H1 (cell line): ENCODE data around the gene ATP7B. TPM values are rescaled to one million over a fixed set of nuclear protein-coding genes. Genes with fewer than 3 reads are reported as not detected.

Experiments used
- CTCF ChIA-PET: fragments of 300-600 bp; sonication (Branson Sonifier 250); formaldehyde crosslinking; loops from one replicate; lab custom pipeline; 2021; ENCODE audit not compliant: partially characterized antibody; lab: Charles Lee
- POLR2A ChIA-PET: fragments of 300-600 bp; sonication (Branson Sonifier 250); formaldehyde crosslinking; loops from one replicate; lab custom pipeline; 2021; ENCODE audit warnings: inconsistent platforms; ENCODE audit not compliant: partially characterized antibody; lab: Charles Lee
- DNase-seq, 2 experiments: peaks; one replicate each; pipeline versions ENCODE4 v3.0.0 to v3.0.0-alpha.2; 2010 to 2022; ENCODE audit warnings: low spot score in 2 of 2, low read depth in 1 of 2, mixed read lengths in 1 of 2
- FAIRE-seq: peaks from 2 replicates; lab custom pipeline; 2011; peaks lifted over from hg19 to GRCh38; lab: Jason Lieb, UNC
- H2AFZ ChIP-seq: 2 replicates; pipeline ENCODE4 v1.8.1; 2012; ENCODE audit warnings: low read length, inconsistent platforms
- H2AK5ac ChIP-seq: 2 replicates; pipeline ENCODE4 v1.6.1; 2013; ENCODE audit warnings: low read depth, low read length
- H2BK120ac ChIP-seq: replicated peaks from 2 replicates; pipeline ENCODE3; 2013; ENCODE audit warnings: low read depth, low read length, inconsistent platforms
- H2BK12ac ChIP-seq: 2 replicates; pipeline ENCODE4 v1.6.1; 2013; ENCODE audit warnings: low read depth, low read length
- H2BK15ac ChIP-seq: 2 replicates; pipeline ENCODE4 v1.6.1; 2013; ENCODE audit warnings: low read length
- H2BK20ac ChIP-seq: 2 replicates; pipeline ENCODE4 v1.6.1; 2013; ENCODE audit warnings: low read length
- H2BK5ac ChIP-seq: 2 replicates; pipeline ENCODE4 v1.6.1; 2013; ENCODE audit warnings: low read depth, low read length
- H3K14ac ChIP-seq: 2 replicates; pipeline ENCODE4 v1.6.1; 2013; ENCODE audit warnings: inconsistent platforms; ENCODE audit not compliant: insufficient read length
- H3K18ac ChIP-seq: 2 replicates; pipeline ENCODE4 v1.6.1; 2013; ENCODE audit warnings: low read length; ENCODE audit errors: extremely low read depth
- H3K23ac ChIP-seq: 2 replicates; pipeline ENCODE4 v1.6.1; 2013; ENCODE audit warnings: inconsistent platforms; ENCODE audit not compliant: insufficient read length
- H3K23me2 ChIP-seq: 2 replicates; pipeline ENCODE4 v1.6.1; 2013; ENCODE audit warnings: low read depth, low read length
- H3K27ac ChIP-seq: 2 replicates; pipeline ENCODE4 v1.6.1; 2011; ENCODE audit warnings: low read depth, low read length, inconsistent platforms
- H3K27me3 ChIP-seq, 4 experiments: replicated peaks in 1 of 4; 1 replicate in 1 of 4; 2 replicates in 3 of 4; pipeline versions ENCODE4 v1.6.1 to v1.8.1; 2011 to 2013; ENCODE audit warnings: low read length in 3 of 4, mild to moderate bottlenecking in 3 of 4, inconsistent platforms in 2 of 4, mixed read lengths in 2 of 4, moderate library complexity in 1 of 4; ENCODE audit not compliant: control insufficient read depth in 3 of 4, insufficient read depth in 3 of 4; ENCODE audit errors: extremely low read depth in 1 of 4
- H3K36me3 ChIP-seq, 4 experiments: 2 replicates each; pipeline versions ENCODE4 v1.6.1 to v1.8.1; 2011 to 2013; ENCODE audit warnings: mild to moderate bottlenecking in 4 of 4, low read length in 3 of 4, moderate library complexity in 2 of 4, control low read depth in 1 of 4, inconsistent platforms in 1 of 4; ENCODE audit not compliant: insufficient read depth in 4 of 4, control insufficient read depth in 2 of 4
- H3K4ac ChIP-seq: replicated peaks from 2 replicates; pipeline ENCODE3; 2013; ENCODE audit warnings: low read length, low read depth, mixed read lengths, inconsistent platforms; ENCODE audit not compliant: insufficient read length
- H3K4me1 ChIP-seq, 4 experiments: replicated peaks in 1 of 4; 1 replicate in 1 of 4; 2 replicates in 3 of 4; pipeline versions ENCODE4 v1.6.1 to v1.8.1; 2011 to 2013; ENCODE audit warnings: low read length in 3 of 4, inconsistent platforms in 2 of 4, mixed read lengths in 1 of 4; ENCODE audit not compliant: insufficient read depth in 4 of 4, control insufficient read depth in 3 of 4
- H3K4me2 ChIP-seq, 2 experiments: 2 replicates each; pipeline versions ENCODE4 v1.6.1 to v1.8.1; 2011 to 2013; ENCODE audit warnings: low read depth in 2 of 2, low read length in 2 of 2, control low read depth in 1 of 2, inconsistent platforms in 1 of 2, mild to moderate bottlenecking in 1 of 2; ENCODE audit not compliant: insufficient read depth in 1 of 2
- H3K4me3 ChIP-seq, 4 experiments: fragments of 200-600, 300-600 bp in 1 of 4; sonication (generic), shearing (Covaris generic), sonication (Bioruptor Twin) in 1 of 4; 2 replicates each; pipeline versions ENCODE4 v1.5.1 to v1.8.1; 2011 to 2016; ENCODE audit warnings: low read length in 4 of 4, low read depth in 3 of 4, control low read depth in 2 of 4, inconsistent platforms in 2 of 4, mild to moderate bottlenecking in 2 of 4, mixed read lengths in 1 of 4, moderate library complexity in 1 of 4; ENCODE audit not compliant: insufficient read depth in 2 of 4; ENCODE audit errors: extremely low read depth in 1 of 4
- H3K56ac ChIP-seq: replicated peaks from 2 replicates; pipeline ENCODE3; 2013; ENCODE audit warnings: low read depth, mild to moderate bottlenecking, mixed read lengths, low read length, inconsistent platforms; ENCODE audit not compliant: insufficient read length
- H3K79me1 ChIP-seq: 2 replicates; pipeline ENCODE4 v1.6.1; 2013; ENCODE audit warnings: low read depth, low read length, control low read depth
- H3K79me2 ChIP-seq, 2 experiments: 2 replicates each; pipeline versions ENCODE4 v1.6.1 to v1.8.1; 2012 to 2013; ENCODE audit warnings: low read length in 2 of 2, mild to moderate bottlenecking in 2 of 2, inconsistent platforms in 1 of 2; ENCODE audit not compliant: insufficient read depth in 2 of 2, control insufficient read depth in 1 of 2
- H3K9ac ChIP-seq, 4 experiments: replicated peaks in 1 of 4; 1 replicate in 1 of 4; 2 replicates in 3 of 4; pipeline versions ENCODE4 v1.6.1 to v1.8.1; 2011 to 2013; ENCODE audit warnings: low read depth in 3 of 4, low read length in 3 of 4, control low read depth in 2 of 4, mild to moderate bottlenecking in 2 of 4, moderate library complexity in 2 of 4, inconsistent platforms in 1 of 4; ENCODE audit errors: extremely low read depth in 1 of 4
- H3K9me3 ChIP-seq, 2 experiments: 2 replicates each; pipeline versions ENCODE4 v1.6.1 to v1.8.1; 2012 to 2013; ENCODE audit warnings: mild to moderate bottlenecking in 2 of 2, moderate library complexity in 2 of 2, control low read depth in 1 of 2, inconsistent platforms in 1 of 2, low read depth in 1 of 2, low read length in 1 of 2, mixed read lengths in 1 of 2; ENCODE audit not compliant: insufficient read depth in 2 of 2
- H4K20me1 ChIP-seq, 2 experiments: replicated peaks in 1 of 2; 2 replicates each; pipeline versions ENCODE3 to v1.8.1; 2011 to 2013; ENCODE audit warnings: inconsistent platforms in 2 of 2, low read length in 2 of 2, mild to moderate bottlenecking in 1 of 2; ENCODE audit not compliant: insufficient read depth in 2 of 2, control insufficient read depth in 1 of 2
- H4K5ac ChIP-seq: 2 replicates; pipeline ENCODE4 v1.6.1; 2013; ENCODE audit warnings: low read length, low read depth, mixed read lengths, inconsistent platforms; ENCODE audit not compliant: insufficient read length
- H4K8ac ChIP-seq: 2 replicates; pipeline ENCODE4 v1.8.0; 2013; ENCODE audit warnings: mild to moderate bottlenecking, moderate library complexity, low read length, inconsistent platforms; ENCODE audit not compliant: insufficient read depth; ENCODE audit errors: extremely low read depth
- H4K91ac ChIP-seq: replicated peaks from 2 replicates; pipeline ENCODE3; 2013; ENCODE audit warnings: low read length, mixed read lengths, inconsistent platforms; ENCODE audit not compliant: insufficient read length
- GTF2F1 ChIP-seq: IDR thresholded peaks from 2 replicates; pipeline ENCODE4 v1.6.1; 2012; ENCODE audit warnings: low read depth, low read length, improper control_type of control experiment, borderline replicate concordance
- HDAC2 ChIP-seq, 2 experiments: fragments of 300-600 bp in 1 of 2; sonication (generic) in 1 of 2; IDR thresholded peaks; 2 replicates each; pipeline ENCODE4 v1.6.1; 2011 to 2012; ENCODE audit warnings: low read depth in 2 of 2, low read length in 2 of 2, mild to moderate bottlenecking in 2 of 2, moderate library complexity in 2 of 2, borderline replicate concordance in 1 of 2, inconsistent platforms in 1 of 2
- MAFK ChIP-seq: IDR thresholded peaks from 2 replicates; pipeline ENCODE4 v1.6.1; 2012; ENCODE audit warnings: low read depth, mild to moderate bottlenecking, improper control_type of control experiment, low read length
- RAD21 ChIP-seq, 2 experiments: IDR thresholded peaks in 1 of 2; conservative IDR thresholded peaks in 1 of 2; 2 replicates each; pipeline ENCODE4 v1.6.1; 2011; ENCODE audit warnings: low read depth in 2 of 2, low read length in 2 of 2, improper control_type of control experiment in 1 of 2, inconsistent platforms in 1 of 2, mild to moderate bottlenecking in 1 of 2, moderate library complexity in 1 of 2
- TAF1 ChIP-seq: IDR thresholded peaks from 2 replicates; pipeline ENCODE4 v1.6.1; 2011; ENCODE audit warnings: mild to moderate bottlenecking, low read depth, low read length
- USF2 ChIP-seq: IDR thresholded peaks from 2 replicates; pipeline ENCODE4 v1.6.1; 2011; ENCODE audit warnings: low read length, improper control_type of control experiment
- WGBS, 2 experiments: shearing (Covaris generic) in 1 of 2; methylation state at CpG; one replicate each; pipeline versions ENCODE4 v1.1.6 to v1.1.7; 2013 to 2015; ENCODE audit warnings: low lambda C conversion rate in 2 of 2, mixed read lengths in 2 of 2, inconsistent platforms in 1 of 2, low coverage in 1 of 2, missing lambda C conversion rate in 1 of 2; ENCODE audit not compliant: insufficient replicate concordance in 2 of 2, insufficient coverage in 1 of 2, insufficient read length in 1 of 2; ENCODE audit errors: extremely low coverage in 1 of 2, missing lambda C conversion rate in 1 of 2; 5-methylcytosine and 5-hydroxymethylcytosine counted together
- polyA plus RNA-seq, 7 experiments: library from polyadenylated mRNA; depleted of rRNA in 3 of 7; stranded (reverse) in 5 of 7; unstranded in 2 of 7; fragments of >200 nt in 5 of 7; fragments of 200-250 nt in 2 of 7; gene quantifications; 1 replicate in 5 of 7; 2 replicates in 1 of 7; 4 replicates in 1 of 7; pipeline versions ENCODE4 v1.2.1 to v1.2.3, GENCODE V29; 2011 to 2013; ENCODE audit warnings: missing spikeins in 2 of 7, mixed read lengths in 2 of 7
- total RNA-seq: library from RNA; stranded (reverse); fragmentation: NEBNext Ultra II Directional; extraction: Animal tissue kit (Norgen Biotek cat#: 25700); gene quantifications from 2 replicates; pipeline ENCODE4 v1.2.1, GENCODE V29; 2021

The ATP7B gene
- total and polyA plus RNA-seq, 2 of the 8 experiments (the other 6 are each of a cell fraction or from before 2014, with no cell fraction given) = 4.1 to 9.2 TPM

DNA sequence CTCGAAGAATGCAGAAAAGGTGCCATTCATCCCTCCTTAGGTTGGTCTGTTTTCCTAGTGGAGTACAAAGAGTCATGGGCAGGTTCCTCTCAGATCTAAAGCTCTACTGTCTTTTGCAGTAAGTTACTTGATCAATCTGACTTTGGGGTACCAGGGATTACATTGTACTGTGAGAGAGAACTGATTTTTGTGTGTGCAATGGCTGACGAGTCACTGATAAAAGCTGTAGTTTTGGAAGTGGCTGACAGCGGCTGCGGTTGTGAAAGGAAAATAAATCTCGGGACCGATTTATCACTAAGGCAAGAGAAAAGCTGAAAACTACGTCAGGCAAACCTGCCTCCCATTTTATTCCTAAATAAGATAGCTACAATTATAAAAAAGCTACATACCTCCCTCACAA lies 40.1 kb upstream of the ATP7B start:
- CTCF ChIA-PET = interaction anchor here (0.7 kb wide), 1 partner anchor 76 kb away, joined by 3 read pairs; no protein-coding TSS in a partner anchor
- no peak overlapping the region for H2AK5ac ChIP-seq
- DNase-seq (no peak), FAIRE-seq (peak; percentile 19)
- H3K36me3 ChIP-seq = no peaks in the 10 kb centered on the region
- no peak overlapping the region for H2BK12ac ChIP-seq
- POLR2A ChIA-PET = no interaction called here
- no peak overlapping the region for H3K14ac ChIP-seq
- no peak overlapping the region for H3K4me2 ChIP-seq
- H4K20me1 ChIP-seq = no peaks in the 10 kb centered on the region
- no peak overlapping the region for H2BK5ac ChIP-seq
- no peaks in the 10 kb centered on the region for H3K23me2 ChIP-seq
- H3K4me1 ChIP-seq = no peaks in the 10 kb centered on the region; a peak in 1 of 7 replicates
- no peak overlapping the region for H2BK15ac ChIP-seq
- no peak overlapping the region for H4K8ac ChIP-seq
- H3K4me3 ChIP-seq = no peak overlapping the region
- no peak overlapping the region for H3K18ac ChIP-seq
- no peak overlapping the region for H3K23ac ChIP-seq
- WGBS, 2 experiments = 89% methylated on average over 7 of the region's 7 CpGs; no CpG with 5 or more reads in 1 of the 2 experiments
- 0 out of 2 replicates have a peak overlapping the region, but pooled peaks have one; percentile 35 for H2AFZ ChIP-seq
- no peak overlapping the region for H3K4ac ChIP-seq
- no peak overlapping the region for H2BK120ac ChIP-seq
- no peaks in the 10 kb centered on the region for H3K79me1 ChIP-seq
- no peak overlapping the region for H3K56ac ChIP-seq
- H3K9me3 ChIP-seq = no peaks in the 10 kb centered on the region
- no peaks in the 10 kb centered on the region for H3K79me2 ChIP-seq
- no peaks in the 10 kb centered on the region for H3K27me3 ChIP-seq
- no peak overlapping the region for H2BK20ac ChIP-seq
- no peak overlapping the region for H3K27ac ChIP-seq
- H3K9ac ChIP-seq = no peak overlapping the region
- no peak overlapping the region for H4K91ac ChIP-seq
- TF ChIP-seq HDAC2 (IDR thresholded peaks at IDR 0.05; ENCODE audit: borderline replicate concordance in 1 of 2, low read depth in 2 of 2, low read length in 2 of 2) (no peak), USF2 (no peak), RAD21 (IDR thresholded peaks at IDR 0.05 in 1 of 2, conservative IDR thresholded peaks at IDR 0.05 in 1 of 2; ENCODE audit: low read depth in 2 of 2, low read length in 2 of 2) (no peak), TAF1 (no peak), MAFK (no peak), GTF2F1 (no peak)
- H4K5ac ChIP-seq = no peak overlapping the region
